Measurements from ENCODE around the gene EVC. TPM values are rescaled to one million over a fixed set of nuclear protein-coding genes. Genes with fewer than 3 reads are reported as not detected.
A peak's percentile ranks its signal among the peaks of the same experiment; 100 is the strongest.

Gene EVC
- polyA plus RNA-seq (2012; ENCODE audit: insufficient read length, low read depth) = 13.5 TPM

GRCh38 chr4:5710961-5711478 lies at the start of gene EVC:
Gene EVC (plus strand): TSS chr4:5711201. CDS start chr4:5711381, 180 bp downstream.
- TF ChIP-seq POLR2AphosphoS5 (IDR thresholded peaks at IDR 0.05; ENCODE audit: low read depth, low read length) = peak; percentile 75
- TF ChIP-seq REST (IDR thresholded peaks at IDR 0.05; ENCODE audit: insufficient read depth in 1 of 2, low read depth in 2 of 2, low read length in 2 of 2) = no peak
- TF ChIP-seq FOXP2 (optimal IDR thresholded peaks at IDR 0.05; ENCODE audit: borderline replicate concordance, extremely low read depth, extremely low read length, insufficient read depth) = peak; percentile 8
- TF ChIP-seq SIN3A (IDR thresholded peaks at IDR 0.05; ENCODE audit: borderline replicate concordance, insufficient read depth, low read length) = no peak
- 0 out of 2 replicates have a peak, but pooled peaks have one; percentile 42 for TF ChIP-seq TAF1 (IDR thresholded peaks at IDR 0.05; ENCODE audit: borderline replicate concordance, insufficient read depth, low read length)

- no peak for TF ChIP-seq POLR2AphosphoS5 (IDR thresholded peaks at IDR 0.05; ENCODE audit: low read depth, low read length)
- no peak for TF ChIP-seq TAF1 (IDR thresholded peaks at IDR 0.05; ENCODE audit: borderline replicate concordance, insufficient read depth, low read length)
- no peak for TF ChIP-seq FOXP2 (optimal IDR thresholded peaks at IDR 0.05; ENCODE audit: borderline replicate concordance, extremely low read depth, extremely low read length, insufficient read depth)
- TF ChIP-seq SIN3A (IDR thresholded peaks at IDR 0.05; ENCODE audit: borderline replicate concordance, insufficient read depth, low read length) = no peak
- TF ChIP-seq REST (IDR thresholded peaks at IDR 0.05; ENCODE audit: insufficient read depth in 1 of 2, low read depth in 2 of 2, low read length in 2 of 2) = no peak
Observed at GRCh38 chr4:5661237-5661636, 49.8 kb upstream of the EVC start.

- TF ChIP-seq SIN3A (IDR thresholded peaks at IDR 0.05; ENCODE audit: borderline replicate concordance, insufficient read depth, low read length) (no peak), TAF1 (IDR thresholded peaks at IDR 0.05; ENCODE audit: borderline replicate concordance, insufficient read depth, low read length) (no peak), FOXP2 (optimal IDR thresholded peaks at IDR 0.05; ENCODE audit: borderline replicate concordance, extremely low read depth, extremely low read length, insufficient read depth) (no peak), POLR2AphosphoS5 (IDR thresholded peaks at IDR 0.05; ENCODE audit: low read depth, low read length) (no peak), REST (IDR thresholded peaks at IDR 0.05; ENCODE audit: insufficient read depth in 1 of 2, low read depth in 2 of 2, low read length in 2 of 2) (no peak)
Observed at GRCh38 chr4:5662555-5662954, 48.4 kb upstream of the EVC start.

GRCh38 chr4:5664778-5665177 lies 46.2 kb upstream of the EVC start:
- no peak for TF ChIP-seq FOXP2 (optimal IDR thresholded peaks at IDR 0.05; ENCODE audit: borderline replicate concordance, extremely low read depth, extremely low read length, insufficient read depth)
- TF ChIP-seq TAF1 (IDR thresholded peaks at IDR 0.05; ENCODE audit: borderline replicate concordance, insufficient read depth, low read length) = no peak

- TF ChIP-seq FOXP2 (optimal IDR thresholded peaks at IDR 0.05; ENCODE audit: borderline replicate concordance, extremely low read depth, extremely low read length, insufficient read depth) = no peak
- TF ChIP-seq SIN3A (IDR thresholded peaks at IDR 0.05; ENCODE audit: borderline replicate concordance, insufficient read depth, low read length) = no peak
- no peak for TF ChIP-seq POLR2AphosphoS5 (IDR thresholded peaks at IDR 0.05; ENCODE audit: low read depth, low read length)
- no peak for TF ChIP-seq TAF1 (IDR thresholded peaks at IDR 0.05; ENCODE audit: borderline replicate concordance, insufficient read depth, low read length)
- TF ChIP-seq REST (IDR thresholded peaks at IDR 0.05; ENCODE audit: insufficient read depth in 1 of 2, low read depth in 2 of 2, low read length in 2 of 2) = no peak
Observed at GRCh38 chr4:5666741-5667140, 44.3 kb upstream of the EVC start.
